H1 (cell line): ENCODE data around the gene GRIK2. TPM values are rescaled to one million over a fixed set of nuclear protein-coding genes. Genes with fewer than 3 reads are reported as not detected.

Source experiments
- CTCF ChIA-PET: fragments of 300-600 bp; sonication (Branson Sonifier 250); formaldehyde crosslinking; loops from one replicate; lab custom pipeline; 2021; ENCODE audit not compliant: partially characterized antibody; lab: Charles Lee
- POLR2A ChIA-PET: fragments of 300-600 bp; sonication (Branson Sonifier 250); formaldehyde crosslinking; loops from one replicate; lab custom pipeline; 2021; ENCODE audit warnings: inconsistent platforms; ENCODE audit not compliant: partially characterized antibody; lab: Charles Lee
- DNase-seq, 2 experiments: peaks; one replicate each; pipeline versions ENCODE4 v3.0.0 to v3.0.0-alpha.2; 2010 to 2022; ENCODE audit warnings: low spot score in 2 of 2, low read depth in 1 of 2, mixed read lengths in 1 of 2
- FAIRE-seq: peaks from 2 replicates; lab custom pipeline; 2011; peaks lifted over from hg19 to GRCh38; lab: Jason Lieb, UNC
- H2AFZ ChIP-seq: 2 replicates; pipeline ENCODE4 v1.8.1; 2012; ENCODE audit warnings: low read length, inconsistent platforms
- H2AK5ac ChIP-seq: 2 replicates; pipeline ENCODE4 v1.6.1; 2013; ENCODE audit warnings: low read depth, low read length
- H2BK120ac ChIP-seq: replicated peaks from 2 replicates; pipeline ENCODE3; 2013; ENCODE audit warnings: low read depth, low read length, inconsistent platforms
- H2BK12ac ChIP-seq: 2 replicates; pipeline ENCODE4 v1.6.1; 2013; ENCODE audit warnings: low read depth, low read length
- H2BK15ac ChIP-seq: 2 replicates; pipeline ENCODE4 v1.6.1; 2013; ENCODE audit warnings: low read length
- H2BK20ac ChIP-seq: 2 replicates; pipeline ENCODE4 v1.6.1; 2013; ENCODE audit warnings: low read length
- H2BK5ac ChIP-seq: 2 replicates; pipeline ENCODE4 v1.6.1; 2013; ENCODE audit warnings: low read depth, low read length
- H3K14ac ChIP-seq: 2 replicates; pipeline ENCODE4 v1.6.1; 2013; ENCODE audit warnings: inconsistent platforms; ENCODE audit not compliant: insufficient read length
- H3K18ac ChIP-seq: 2 replicates; pipeline ENCODE4 v1.6.1; 2013; ENCODE audit warnings: low read length; ENCODE audit errors: extremely low read depth
- H3K23ac ChIP-seq: 2 replicates; pipeline ENCODE4 v1.6.1; 2013; ENCODE audit warnings: inconsistent platforms; ENCODE audit not compliant: insufficient read length
- H3K23me2 ChIP-seq: 2 replicates; pipeline ENCODE4 v1.6.1; 2013; ENCODE audit warnings: low read depth, low read length
- H3K27ac ChIP-seq: 2 replicates; pipeline ENCODE4 v1.6.1; 2011; ENCODE audit warnings: low read depth, low read length, inconsistent platforms
- H3K27me3 ChIP-seq, 4 experiments: replicated peaks in 1 of 4; 1 replicate in 1 of 4; 2 replicates in 3 of 4; pipeline versions ENCODE4 v1.6.1 to v1.8.1; 2011 to 2013; ENCODE audit warnings: low read length in 3 of 4, mild to moderate bottlenecking in 3 of 4, inconsistent platforms in 2 of 4, mixed read lengths in 2 of 4, moderate library complexity in 1 of 4; ENCODE audit not compliant: control insufficient read depth in 3 of 4, insufficient read depth in 3 of 4; ENCODE audit errors: extremely low read depth in 1 of 4
- H3K36me3 ChIP-seq, 4 experiments: 2 replicates each; pipeline versions ENCODE4 v1.6.1 to v1.8.1; 2011 to 2013; ENCODE audit warnings: mild to moderate bottlenecking in 4 of 4, low read length in 3 of 4, moderate library complexity in 2 of 4, control low read depth in 1 of 4, inconsistent platforms in 1 of 4; ENCODE audit not compliant: insufficient read depth in 4 of 4, control insufficient read depth in 2 of 4
- H3K4ac ChIP-seq: replicated peaks from 2 replicates; pipeline ENCODE3; 2013; ENCODE audit warnings: low read length, low read depth, mixed read lengths, inconsistent platforms; ENCODE audit not compliant: insufficient read length
- H3K4me1 ChIP-seq, 4 experiments: replicated peaks in 1 of 4; 1 replicate in 1 of 4; 2 replicates in 3 of 4; pipeline versions ENCODE4 v1.6.1 to v1.8.1; 2011 to 2013; ENCODE audit warnings: low read length in 3 of 4, inconsistent platforms in 2 of 4, mixed read lengths in 1 of 4; ENCODE audit not compliant: insufficient read depth in 4 of 4, control insufficient read depth in 3 of 4
- H3K4me2 ChIP-seq, 2 experiments: 2 replicates each; pipeline versions ENCODE4 v1.6.1 to v1.8.1; 2011 to 2013; ENCODE audit warnings: low read depth in 2 of 2, low read length in 2 of 2, control low read depth in 1 of 2, inconsistent platforms in 1 of 2, mild to moderate bottlenecking in 1 of 2; ENCODE audit not compliant: insufficient read depth in 1 of 2
- H3K4me3 ChIP-seq, 4 experiments: fragments of 200-600, 300-600 bp in 1 of 4; sonication (generic), shearing (Covaris generic), sonication (Bioruptor Twin) in 1 of 4; 2 replicates each; pipeline versions ENCODE4 v1.5.1 to v1.8.1; 2011 to 2016; ENCODE audit warnings: low read length in 4 of 4, low read depth in 3 of 4, control low read depth in 2 of 4, inconsistent platforms in 2 of 4, mild to moderate bottlenecking in 2 of 4, mixed read lengths in 1 of 4, moderate library complexity in 1 of 4; ENCODE audit not compliant: insufficient read depth in 2 of 4; ENCODE audit errors: extremely low read depth in 1 of 4
- H3K56ac ChIP-seq: replicated peaks from 2 replicates; pipeline ENCODE3; 2013; ENCODE audit warnings: low read depth, mild to moderate bottlenecking, mixed read lengths, low read length, inconsistent platforms; ENCODE audit not compliant: insufficient read length
- H3K79me1 ChIP-seq: 2 replicates; pipeline ENCODE4 v1.6.1; 2013; ENCODE audit warnings: low read depth, low read length, control low read depth
- H3K79me2 ChIP-seq, 2 experiments: 2 replicates each; pipeline versions ENCODE4 v1.6.1 to v1.8.1; 2012 to 2013; ENCODE audit warnings: low read length in 2 of 2, mild to moderate bottlenecking in 2 of 2, inconsistent platforms in 1 of 2; ENCODE audit not compliant: insufficient read depth in 2 of 2, control insufficient read depth in 1 of 2
- H3K9ac ChIP-seq, 4 experiments: replicated peaks in 1 of 4; 1 replicate in 1 of 4; 2 replicates in 3 of 4; pipeline versions ENCODE4 v1.6.1 to v1.8.1; 2011 to 2013; ENCODE audit warnings: low read depth in 3 of 4, low read length in 3 of 4, control low read depth in 2 of 4, mild to moderate bottlenecking in 2 of 4, moderate library complexity in 2 of 4, inconsistent platforms in 1 of 4; ENCODE audit errors: extremely low read depth in 1 of 4
- H3K9me3 ChIP-seq, 2 experiments: 2 replicates each; pipeline versions ENCODE4 v1.6.1 to v1.8.1; 2012 to 2013; ENCODE audit warnings: mild to moderate bottlenecking in 2 of 2, moderate library complexity in 2 of 2, control low read depth in 1 of 2, inconsistent platforms in 1 of 2, low read depth in 1 of 2, low read length in 1 of 2, mixed read lengths in 1 of 2; ENCODE audit not compliant: insufficient read depth in 2 of 2
- H4K20me1 ChIP-seq, 2 experiments: replicated peaks in 1 of 2; 2 replicates each; pipeline versions ENCODE3 to v1.8.1; 2011 to 2013; ENCODE audit warnings: inconsistent platforms in 2 of 2, low read length in 2 of 2, mild to moderate bottlenecking in 1 of 2; ENCODE audit not compliant: insufficient read depth in 2 of 2, control insufficient read depth in 1 of 2
- H4K5ac ChIP-seq: 2 replicates; pipeline ENCODE4 v1.6.1; 2013; ENCODE audit warnings: low read length, low read depth, mixed read lengths, inconsistent platforms; ENCODE audit not compliant: insufficient read length
- H4K8ac ChIP-seq: 2 replicates; pipeline ENCODE4 v1.8.0; 2013; ENCODE audit warnings: mild to moderate bottlenecking, moderate library complexity, low read length, inconsistent platforms; ENCODE audit not compliant: insufficient read depth; ENCODE audit errors: extremely low read depth
- H4K91ac ChIP-seq: replicated peaks from 2 replicates; pipeline ENCODE3; 2013; ENCODE audit warnings: low read length, mixed read lengths, inconsistent platforms; ENCODE audit not compliant: insufficient read length
- CBX5 ChIP-seq: fragments of 300-800, 300-1000 bp; sonication (generic); IDR thresholded peaks from 2 replicates; pipeline ENCODE4 v1.7.1; 2016; ENCODE audit warnings: antibody characterized with exemption, low read length, low read depth
- E2F6 ChIP-seq: IDR thresholded peaks from 2 replicates; pipeline ENCODE4 v1.6.1; 2012; ENCODE audit warnings: inconsistent platforms
- GTF2F1 ChIP-seq: IDR thresholded peaks from 2 replicates; pipeline ENCODE4 v1.6.1; 2012; ENCODE audit warnings: low read depth, low read length, improper control_type of control experiment, borderline replicate concordance
- JUND ChIP-seq: IDR thresholded peaks from 2 replicates; pipeline ENCODE4 v1.6.1; 2011; ENCODE audit warnings: mild to moderate bottlenecking, improper control_type of control experiment, low read length
- POLR2AphosphoS5 ChIP-seq: IDR thresholded peaks from 2 replicates; pipeline ENCODE4 v1.6.1; 2011; ENCODE audit warnings: low read depth, low read length
- SRF ChIP-seq: IDR thresholded peaks from 2 replicates; pipeline ENCODE4 v1.6.1; 2011; ENCODE audit warnings: mild to moderate bottlenecking, low read depth, low read length, moderate library complexity
- TAF1 ChIP-seq: IDR thresholded peaks from 2 replicates; pipeline ENCODE4 v1.6.1; 2011; ENCODE audit warnings: mild to moderate bottlenecking, low read depth, low read length
- WGBS, 2 experiments: shearing (Covaris generic) in 1 of 2; methylation state at CpG; one replicate each; pipeline versions ENCODE4 v1.1.6 to v1.1.7; 2013 to 2015; ENCODE audit warnings: low lambda C conversion rate in 2 of 2, mixed read lengths in 2 of 2, inconsistent platforms in 1 of 2, low coverage in 1 of 2, missing lambda C conversion rate in 1 of 2; ENCODE audit not compliant: insufficient replicate concordance in 2 of 2, insufficient coverage in 1 of 2, insufficient read length in 1 of 2; ENCODE audit errors: extremely low coverage in 1 of 2, missing lambda C conversion rate in 1 of 2; 5-methylcytosine and 5-hydroxymethylcytosine counted together
- polyA plus RNA-seq, 7 experiments: library from polyadenylated mRNA; depleted of rRNA in 3 of 7; stranded (reverse) in 5 of 7; unstranded in 2 of 7; fragments of >200 nt in 5 of 7; fragments of 200-250 nt in 2 of 7; gene quantifications; 1 replicate in 5 of 7; 2 replicates in 1 of 7; 4 replicates in 1 of 7; pipeline versions ENCODE4 v1.2.1 to v1.2.3, GENCODE V29; 2011 to 2013; ENCODE audit warnings: missing spikeins in 2 of 7, mixed read lengths in 2 of 7
- total RNA-seq: library from RNA; stranded (reverse); fragmentation: NEBNext Ultra II Directional; extraction: Animal tissue kit (Norgen Biotek cat#: 25700); gene quantifications from 2 replicates; pipeline ENCODE4 v1.2.1, GENCODE V29; 2021
- TF ChIP-seq, protein P1 (sequence below), 3 experiments: IDR thresholded peaks; 1 replicate in 2 of 3; 2 replicates in 1 of 3; pipeline versions ENCODE4 v1.5.1 to v1.6.1; 2011; ENCODE audit warnings: low read length in 3 of 3, mild to moderate bottlenecking in 3 of 3, inconsistent platforms in 2 of 3, low read depth in 1 of 3, moderate library complexity in 1 of 3; ENCODE audit not compliant: insufficient read depth in 1 of 3; ENCODE audit errors: control extremely low read depth in 1 of 3

Gene GRIK2
- total and polyA plus RNA-seq, 2 of the 8 experiments (the other 6 are each of a cell fraction or from before 2014, with no cell fraction given): 1.8 to 2.2 TPM

- H3K36me3 ChIP-seq: no peaks in the 10 kb centered on the region
- H2BK5ac ChIP-seq: no peak overlapping the region
- no peaks in the 10 kb centered on the region for H3K23me2 ChIP-seq
- CTCF ChIA-PET: no interaction called here
- FAIRE-seq (no peak), DNase-seq (no peak)
- peaks cover 0 to 3% (median 0%) of the 10 kb centered on the region in 4 experiments; a peak in 1 of 7 replicates for H3K4me1 ChIP-seq
- H3K27me3 ChIP-seq: no peaks in the 10 kb centered on the region
- no peak overlapping the region for H3K4me2 ChIP-seq
- H3K56ac ChIP-seq: no peak overlapping the region
- no peak overlapping the region for H3K27ac ChIP-seq
- no peaks in the 10 kb centered on the region for H3K9me3 ChIP-seq
- POLR2A ChIA-PET: no interaction called here
- no peaks in the 10 kb centered on the region for H3K79me2 ChIP-seq
- no peak overlapping the region for H4K5ac ChIP-seq
- H2BK120ac ChIP-seq: no peak overlapping the region
- no peaks in the 10 kb centered on the region for H3K79me1 ChIP-seq
- H4K20me1 ChIP-seq: no peaks in the 10 kb centered on the region
- no peak overlapping the region for H4K8ac ChIP-seq
- no peak overlapping the region for H3K23ac ChIP-seq
- H2BK20ac ChIP-seq: no peak overlapping the region
- no peak overlapping the region for H2AK5ac ChIP-seq
- H3K14ac ChIP-seq: no peak overlapping the region
- WGBS, 2 experiments: 94% methylated on average over 3 of the region's 3 CpGs; no CpG with 5 or more reads in 1 of the 2 experiments
- H3K9ac ChIP-seq: no peak overlapping the region
- no peak overlapping the region for H3K4ac ChIP-seq
- no peak overlapping the region for H2BK12ac ChIP-seq
- H2AFZ ChIP-seq: no peak overlapping the region
- H3K4me3 ChIP-seq: no peak overlapping the region
- no peak overlapping the region for H2BK15ac ChIP-seq
- H4K91ac ChIP-seq: no peak overlapping the region
- H3K18ac ChIP-seq: no peak overlapping the region
- TF ChIP-seq SRF (no peak), JUND (no peak), POLR2AphosphoS5 (no peak), GTF2F1 (no peak), CBX5 (no peak), TAF1 (no peak), E2F6 (no peak)
- TF ChIP-seq, protein P1, sequence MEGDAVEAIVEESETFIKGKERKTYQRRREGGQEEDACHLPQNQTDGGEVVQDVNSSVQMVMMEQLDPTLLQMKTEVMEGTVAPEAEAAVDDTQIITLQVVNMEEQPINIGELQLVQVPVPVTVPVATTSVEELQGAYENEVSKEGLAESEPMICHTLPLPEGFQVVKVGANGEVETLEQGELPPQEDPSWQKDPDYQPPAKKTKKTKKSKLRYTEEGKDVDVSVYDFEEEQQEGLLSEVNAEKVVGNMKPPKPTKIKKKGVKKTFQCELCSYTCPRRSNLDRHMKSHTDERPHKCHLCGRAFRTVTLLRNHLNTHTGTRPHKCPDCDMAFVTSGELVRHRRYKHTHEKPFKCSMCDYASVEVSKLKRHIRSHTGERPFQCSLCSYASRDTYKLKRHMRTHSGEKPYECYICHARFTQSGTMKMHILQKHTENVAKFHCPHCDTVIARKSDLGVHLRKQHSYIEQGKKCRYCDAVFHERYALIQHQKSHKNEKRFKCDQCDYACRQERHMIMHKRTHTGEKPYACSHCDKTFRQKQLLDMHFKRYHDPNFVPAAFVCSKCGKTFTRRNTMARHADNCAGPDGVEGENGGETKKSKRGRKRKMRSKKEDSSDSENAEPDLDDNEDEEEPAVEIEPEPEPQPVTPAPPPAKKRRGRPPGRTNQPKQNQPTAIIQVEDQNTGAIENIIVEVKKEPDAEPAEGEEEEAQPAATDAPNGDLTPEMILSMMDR (IDR thresholded peaks at IDR 0.05; ENCODE audit: control extremely low read depth in 1 of 3, insufficient read depth in 1 of 3, low read depth in 1 of 3, low read length in 3 of 3): no peak
Measured at GRCh38 chr6:101883505-101883904, 490.0 kb downstream of the GRIK2 start.
